ENCODE measurements around the gene INPP4A. TPM values are rescaled to one million over a fixed set of nuclear protein-coding genes. Genes with fewer than 3 reads are reported as not detected.

Gene INPP4A
- total and polyA plus RNA-seq, 2 donors (not counting 3 experiments of a cell fraction or from before 2014, with no cell fraction given) = 14.9 to 28.8 TPM

GRCh38 chr2:98484121-98484557, 39.5 kb downstream of the INPP4A start:
- Histone ChIP-seq H3K4me3 (replicated peaks in 1 of 3; ENCODE audit: insufficient read depth in 1 of 3, low read depth in 1 of 3, low read length in 3 of 3) (no peak overlapping the region), H3K79me2 (ENCODE audit: control insufficient read depth, insufficient read depth, low read length) (peaks cover 13% of the 10 kb centered on the region), H4K20me1 (replicated peaks; ENCODE audit: control insufficient read depth, extremely low read depth, insufficient read depth, low read length) (no peaks in the 10 kb centered on the region), H3K36me3 (ENCODE audit: control insufficient read depth in 2 of 2, extremely low read depth in 1 of 2, insufficient read depth in 2 of 2, low read length in 2 of 2) (no peaks in the 10 kb centered on the region), H3K9me3 (replicated peaks; ENCODE audit: control insufficient read depth, insufficient read depth, low read length) (no peaks in the 10 kb centered on the region), H3K4me1 (ENCODE audit: control insufficient read depth, extremely low read depth, insufficient read depth, low read length) (peaks cover 14% of the 10 kb centered on the region), H3K4me2 (ENCODE audit: insufficient read depth, low read length) (no peak overlapping the region), H3K9ac (replicated peaks; ENCODE audit: extremely low read depth, insufficient read depth, low read length) (no peak overlapping the region), H3K27ac (ENCODE audit: insufficient read depth, low read depth, low read length) (no peak overlapping the region), H2AFZ (ENCODE audit: low read depth, low read length) (no peak overlapping the region), H3K27me3 (ENCODE audit: control insufficient read depth in 2 of 2, insufficient read depth in 2 of 2, low read length in 2 of 2) (no peaks in the 10 kb centered on the region), H3K9me1 (replicated peaks; ENCODE audit: control insufficient read depth, extremely low read depth, insufficient read depth, low read length) (no peaks in the 10 kb centered on the region)
- BruUV-seq (replicated peaks) = no TSS peak
- TF ChIP-seq FOS (IDR thresholded peaks at IDR 0.05; ENCODE audit: borderline replicate concordance, insufficient read depth, low read length) (no peak), EZH2 (IDR thresholded peaks at IDR 0.05; ENCODE audit: borderline replicate concordance, low read depth, low read length, severe bottlenecking) (no peak), JUN (IDR thresholded peaks at IDR 0.05; ENCODE audit: borderline replicate concordance, insufficient read depth, insufficient read length, low read depth) (no peak), GATA2 (IDR thresholded peaks at IDR 0.05; ENCODE audit: insufficient read depth, insufficient read length, low read depth, low read length) (no peak), MYC (IDR thresholded peaks at IDR 0.05; ENCODE audit: low read depth, low read length) (no peak)
- DNase-seq (ENCODE audit: low read depth, low spot score) = no peak
- intact Hi-C loops (cut with micrococcal nuclease) (no loop called here), dilution Hi-C loops (cut with MboI; ENCODE audit: extremely low pct_ligation_motif_present, low sequenced_read_pairs) (no loop called here)
- no peak for FAIRE-seq
- POLR2A ChIA-PET = no interaction called here
- CTCF ChIA-PET = no interaction called here

- no peaks in the 10 kb centered on the region for H3K36me3 ChIP-seq (ENCODE audit: control insufficient read depth in 2 of 2, extremely low read depth in 1 of 2, insufficient read depth in 2 of 2, low read length in 2 of 2)
- no peak overlapping the region for H3K27ac ChIP-seq (ENCODE audit: insufficient read depth, low read depth, low read length)
- CTCF ChIA-PET = no interaction called here
- H3K9ac ChIP-seq (replicated peaks; ENCODE audit: extremely low read depth, insufficient read depth, low read length) = no peak overlapping the region
- no peak overlapping the region for H2AFZ ChIP-seq (ENCODE audit: low read depth, low read length)
- no peaks in the 10 kb centered on the region for H4K20me1 ChIP-seq (replicated peaks; ENCODE audit: control insufficient read depth, extremely low read depth, insufficient read depth, low read length)
- no peaks in the 10 kb centered on the region for H3K9me1 ChIP-seq (replicated peaks; ENCODE audit: control insufficient read depth, extremely low read depth, insufficient read depth, low read length)
- H3K79me2 ChIP-seq (ENCODE audit: control insufficient read depth, insufficient read depth, low read length) = peaks cover 15% of the 10 kb centered on the region
- H3K4me1 ChIP-seq (ENCODE audit: control insufficient read depth, extremely low read depth, insufficient read depth, low read length) = peaks cover 7% of the 10 kb centered on the region
- BruUV-seq (replicated peaks) = no TSS peak
- dilution Hi-C loops (cut with MboI; ENCODE audit: extremely low pct_ligation_motif_present, low sequenced_read_pairs) (no loop called here), intact Hi-C loops (cut with micrococcal nuclease) (no loop called here)
- no peak overlapping the region for H3K4me3 ChIP-seq (replicated peaks in 1 of 3; ENCODE audit: insufficient read depth in 1 of 3, low read depth in 1 of 3, low read length in 3 of 3)
- H3K4me2 ChIP-seq (ENCODE audit: insufficient read depth, low read length) = no peak overlapping the region
- no peak for FAIRE-seq
- H3K9me3 ChIP-seq (replicated peaks; ENCODE audit: control insufficient read depth, insufficient read depth, low read length) = no peaks in the 10 kb centered on the region
- DNase-seq (ENCODE audit: low read depth, low spot score) = no peak
- no peaks in the 10 kb centered on the region for H3K27me3 ChIP-seq (ENCODE audit: control insufficient read depth in 2 of 2, insufficient read depth in 2 of 2, low read length in 2 of 2)
- POLR2A ChIA-PET = no interaction called here
- no peak for TF ChIP-seq GATA2 (IDR thresholded peaks at IDR 0.05; ENCODE audit: insufficient read depth, insufficient read length, low read depth, low read length)
- TF ChIP-seq, protein P1, sequence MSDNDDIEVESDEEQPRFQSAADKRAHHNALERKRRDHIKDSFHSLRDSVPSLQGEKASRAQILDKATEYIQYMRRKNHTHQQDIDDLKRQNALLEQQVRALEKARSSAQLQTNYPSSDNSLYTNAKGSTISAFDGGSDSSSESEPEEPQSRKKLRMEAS (IDR thresholded peaks at IDR 0.05; ENCODE audit: insufficient read depth, insufficient read length) = no peak
- TF ChIP-seq JUN (IDR thresholded peaks at IDR 0.05; ENCODE audit: borderline replicate concordance, insufficient read depth, insufficient read length, low read depth) = no peak
- TF ChIP-seq EZH2 (IDR thresholded peaks at IDR 0.05; ENCODE audit: borderline replicate concordance, low read depth, low read length, severe bottlenecking) = no peak
These were observed 40.2 kb downstream of the INPP4A start for GRCh38 chr2:98484652-98485452.

Data from endothelial cell of umbilical vein (primary cell).